DND-41 (cell line): ENCODE measurements around the gene EIF4E3.

Experiments
- CTCF ChIP-seq: IDR thresholded peaks from 2 replicates; pipeline ENCODE4 v1.5.1; 2012; ENCODE audit warnings: borderline replicate concordance, low read length, moderate library complexity, mild to moderate bottlenecking; ENCODE audit not compliant: poor library complexity, severe bottlenecking; ENCODE audit errors: extremely low read depth
- EZH2 ChIP-seq: IDR thresholded peaks from 3 replicates; pipeline ENCODE4 v1.6.1; 2012; ENCODE audit warnings: borderline replicate concordance, low read depth, mild to moderate bottlenecking, moderate library complexity, low read length, inconsistent platforms; ENCODE audit not compliant: severe bottlenecking

- no peak for TF ChIP-seq CTCF
- no peak for TF ChIP-seq EZH2
These were observed 30.2 kb downstream of the EIF4E3 start for GRCh38 chr3:71695000-71695482.
